ENCODE results near the gene DPEP2NB.
A peak's percentile ranks its signal among the peaks of the same experiment; 100 is the strongest.
"Not testable (repeated sequence)": the region's sequence is repeated elsewhere in the genome, so short reads cannot be mapped to it uniquely, and the experiment has no call there.

Gene DPEP2NB

GRCh38 chr16:67999985-68000384, 15.7 kb downstream of the DPEP2NB start:
- no peaks in the 10 kb centered on the region for H3K79me2 ChIP-seq (ENCODE audit: low read length)
- H3K9me3 ChIP-seq (ENCODE audit: insufficient read depth, low read length) = no peaks in the 10 kb centered on the region
- no peaks in the 10 kb centered on the region for H4K20me1 ChIP-seq (ENCODE audit: insufficient read depth, low read length)
- no peaks in the 10 kb centered on the region for H3K36me3 ChIP-seq (replicated peaks; ENCODE audit: low read depth, low read length)
- no peak overlapping the region for H3K27ac ChIP-seq (ENCODE audit: low read length)
- H3K9ac ChIP-seq (ENCODE audit: low read length) = no peak overlapping the region
- H3K4me1 ChIP-seq (ENCODE audit: low read length) = peaks cover 21% of the 10 kb centered on the region
- no peaks in the 10 kb centered on the region for H3K27me3 ChIP-seq (ENCODE audit: low read depth, low read length)
- no peak overlapping the region for H3K4me3 ChIP-seq (ENCODE audit: low read length)
- TF ChIP-seq EZH2phosphoT487 (IDR thresholded peaks at IDR 0.05; ENCODE audit: low read depth) = no peak
- no peak for TF ChIP-seq CTCF (IDR thresholded peaks at IDR 0.05; ENCODE audit: low read depth, low read length)
- peak overlapping the region; percentile 68 for H2AFZ ChIP-seq (ENCODE audit: low read depth, low read length)
- H3K4me2 ChIP-seq (ENCODE audit: low read length) = peak overlapping the region; percentile 37

- not testable (repeated sequence) for H4K20me1 ChIP-seq (ENCODE audit: insufficient read depth, low read length); H3K9me3 ChIP-seq (ENCODE audit: insufficient read depth, low read length); H3K27ac ChIP-seq (ENCODE audit: low read length); H3K4me3 ChIP-seq (ENCODE audit: low read length); H3K9ac ChIP-seq (ENCODE audit: low read length); H3K79me2 ChIP-seq (ENCODE audit: low read length); H3K36me3 ChIP-seq (replicated peaks; ENCODE audit: low read depth, low read length); H3K27me3 ChIP-seq (ENCODE audit: low read depth, low read length)
- Histone ChIP-seq H3K4me1 (ENCODE audit: low read length) (peaks cover 21% of the 10 kb centered on the region), H2AFZ (ENCODE audit: low read depth, low read length) (peak within 1 kb of the TSS; percentile 68), H3K4me2 (ENCODE audit: low read length) (peak within 1 kb of the TSS; percentile 37)
These were observed 16.7 kb downstream of the DPEP2NB start, which contains the start of gene DPEP2 for GRCh38 chr16:67998779-67999688. Gene DPEP2 (minus strand): TSS chr16:67999484. CDS start chr16:67993212, 6,272 bp downstream.

- not testable (repeated sequence) for H4K20me1 ChIP-seq (ENCODE audit: insufficient read depth, low read length); H2AFZ ChIP-seq (ENCODE audit: low read depth, low read length); H3K79me2 ChIP-seq (ENCODE audit: low read length); H3K36me3 ChIP-seq (replicated peaks; ENCODE audit: low read depth, low read length); H3K9ac ChIP-seq (ENCODE audit: low read length); H3K27ac ChIP-seq (ENCODE audit: low read length); H3K27me3 ChIP-seq (ENCODE audit: low read depth, low read length); H3K4me3 ChIP-seq (ENCODE audit: low read length); H3K4me2 ChIP-seq (ENCODE audit: low read length); H3K9me3 ChIP-seq (ENCODE audit: insufficient read depth, low read length)
- peaks cover 28% of the 10 kb centered on the region for H3K4me1 ChIP-seq (ENCODE audit: low read length)
These were observed 17.4 kb downstream of the DPEP2NB start for GRCh38 chr16:67998231-67998778.

GRCh38 chr16:67996666-67997065, 19.0 kb downstream of the DPEP2NB start:
- no peak overlapping the region for H3K9ac ChIP-seq (ENCODE audit: low read length)
- no peaks in the 10 kb centered on the region for H3K79me2 ChIP-seq (ENCODE audit: low read length)
- H4K20me1 ChIP-seq (ENCODE audit: insufficient read depth, low read length) = no peaks in the 10 kb centered on the region
- no peaks in the 10 kb centered on the region for H3K27me3 ChIP-seq (ENCODE audit: low read depth, low read length)
- H3K4me3 ChIP-seq (ENCODE audit: low read length) = no peak overlapping the region
- H3K27ac ChIP-seq (ENCODE audit: low read length) = no peak overlapping the region
- TF ChIP-seq EZH2phosphoT487 (IDR thresholded peaks at IDR 0.05; ENCODE audit: low read depth) = no peak
- TF ChIP-seq CTCF (IDR thresholded peaks at IDR 0.05; ENCODE audit: low read depth, low read length) = no peak
- H3K4me2 ChIP-seq (ENCODE audit: low read length) = no peak overlapping the region
- H3K36me3 ChIP-seq (replicated peaks; ENCODE audit: low read depth, low read length) = no peaks in the 10 kb centered on the region
- H3K4me1 ChIP-seq (ENCODE audit: low read length) = peaks cover 39% of the 10 kb centered on the region
- no peaks in the 10 kb centered on the region for H3K9me3 ChIP-seq (ENCODE audit: insufficient read depth, low read length)
- no peak overlapping the region for H2AFZ ChIP-seq (ENCODE audit: low read depth, low read length)

GRCh38 chr16:67995423-67995822, 20.3 kb downstream of the DPEP2NB start:
- 0 out of 2 replicates have a peak overlapping the region, but pooled peaks have one; percentile 14 for H3K4me2 ChIP-seq (ENCODE audit: low read length)
- H3K27me3 ChIP-seq (ENCODE audit: low read depth, low read length) = no peaks in the 10 kb centered on the region
- TF ChIP-seq CTCF (IDR thresholded peaks at IDR 0.05; ENCODE audit: low read depth, low read length) = no peak
- peaks cover 44% of the 10 kb centered on the region for H3K4me1 ChIP-seq (ENCODE audit: low read length)
- H3K36me3 ChIP-seq (replicated peaks; ENCODE audit: low read depth, low read length) = no peaks in the 10 kb centered on the region
- no peaks in the 10 kb centered on the region for H4K20me1 ChIP-seq (ENCODE audit: insufficient read depth, low read length)
- no peak overlapping the region for H3K9ac ChIP-seq (ENCODE audit: low read length)
- no peak overlapping the region for H2AFZ ChIP-seq (ENCODE audit: low read depth, low read length)
- H3K27ac ChIP-seq (ENCODE audit: low read length) = 0 out of 2 replicates have a peak overlapping the region, but pooled peaks have one; percentile 12
- no peaks in the 10 kb centered on the region for H3K9me3 ChIP-seq (ENCODE audit: insufficient read depth, low read length)
- no peaks in the 10 kb centered on the region for H3K79me2 ChIP-seq (ENCODE audit: low read length)
- H3K4me3 ChIP-seq (ENCODE audit: low read length) = no peak overlapping the region

GRCh38 chr16:67994040-67994408, 21.7 kb downstream of the DPEP2NB start:
- H3K79me2 ChIP-seq (ENCODE audit: low read length); H3K9me3 ChIP-seq (ENCODE audit: insufficient read depth, low read length); H3K36me3 ChIP-seq (replicated peaks; ENCODE audit: low read depth, low read length); H3K4me3 ChIP-seq (ENCODE audit: low read length); H2AFZ ChIP-seq (ENCODE audit: low read depth, low read length); H4K20me1 ChIP-seq (ENCODE audit: insufficient read depth, low read length); H3K27ac ChIP-seq (ENCODE audit: low read length); H3K27me3 ChIP-seq (ENCODE audit: low read depth, low read length): not testable (repeated sequence)
- Histone ChIP-seq H3K4me1 (ENCODE audit: low read length) (peaks cover 50% of the 10 kb centered on the region), H3K4me2 (ENCODE audit: low read length) (peak overlapping the region; percentile 97), H3K9ac (ENCODE audit: low read length) (peak overlapping the region; percentile 72; the same call in 1 of the 2 replicates)

All from OCI-LY3 (cell line).